B cell (primary cell): ENCODE results near the gene STX2.

Experiments
- EZH2 ChIP-seq: IDR thresholded peaks from 2 replicates; pipeline ENCODE4 v1.6.1; 2012; ENCODE audit warnings: borderline replicate concordance, low read depth, mild to moderate bottlenecking, moderate library complexity, low read length; ENCODE audit not compliant: insufficient read depth, poor library complexity, severe bottlenecking
- TF ChIP-seq, protein P1 (sequence below): fragments of 200-600 bp; IDR thresholded peaks from one replicate; pipeline ENCODE4 v1.8.0; 2022; ENCODE audit warnings: antibody characterized with exemption, mild to moderate bottlenecking

DNA sequence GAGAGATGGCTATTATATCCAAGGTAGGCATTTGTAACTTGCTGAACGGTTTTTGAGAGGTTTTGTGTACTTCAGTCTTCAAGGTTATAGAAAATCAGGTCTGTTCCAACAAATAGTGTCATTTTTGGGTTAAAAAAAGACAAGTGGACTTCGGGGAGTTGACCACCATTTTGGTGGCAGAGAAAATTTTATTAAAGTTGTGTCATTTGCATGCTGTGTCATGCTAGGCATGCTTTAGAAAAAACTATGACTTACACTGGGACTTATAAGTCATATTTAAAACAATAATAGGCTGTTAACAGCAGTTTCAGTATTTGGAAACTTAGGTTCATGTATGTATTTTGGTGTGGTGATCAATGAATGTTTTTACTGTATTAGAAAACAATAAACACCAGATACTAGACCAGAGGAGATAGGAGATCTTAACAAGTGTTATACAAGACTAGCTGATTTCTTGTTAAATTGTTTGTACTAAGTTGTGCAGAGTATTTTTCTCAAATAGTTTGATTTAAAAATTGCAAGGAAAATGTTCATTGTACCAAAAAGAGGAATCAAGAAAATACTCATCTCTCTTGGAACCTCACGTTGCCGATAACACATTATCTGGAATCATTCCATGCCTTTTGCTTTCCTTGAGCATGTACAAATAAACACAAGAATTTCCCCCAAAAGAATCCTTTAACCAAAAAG, 34.2 kb upstream of the STX2 start:
- TF ChIP-seq, protein P1, sequence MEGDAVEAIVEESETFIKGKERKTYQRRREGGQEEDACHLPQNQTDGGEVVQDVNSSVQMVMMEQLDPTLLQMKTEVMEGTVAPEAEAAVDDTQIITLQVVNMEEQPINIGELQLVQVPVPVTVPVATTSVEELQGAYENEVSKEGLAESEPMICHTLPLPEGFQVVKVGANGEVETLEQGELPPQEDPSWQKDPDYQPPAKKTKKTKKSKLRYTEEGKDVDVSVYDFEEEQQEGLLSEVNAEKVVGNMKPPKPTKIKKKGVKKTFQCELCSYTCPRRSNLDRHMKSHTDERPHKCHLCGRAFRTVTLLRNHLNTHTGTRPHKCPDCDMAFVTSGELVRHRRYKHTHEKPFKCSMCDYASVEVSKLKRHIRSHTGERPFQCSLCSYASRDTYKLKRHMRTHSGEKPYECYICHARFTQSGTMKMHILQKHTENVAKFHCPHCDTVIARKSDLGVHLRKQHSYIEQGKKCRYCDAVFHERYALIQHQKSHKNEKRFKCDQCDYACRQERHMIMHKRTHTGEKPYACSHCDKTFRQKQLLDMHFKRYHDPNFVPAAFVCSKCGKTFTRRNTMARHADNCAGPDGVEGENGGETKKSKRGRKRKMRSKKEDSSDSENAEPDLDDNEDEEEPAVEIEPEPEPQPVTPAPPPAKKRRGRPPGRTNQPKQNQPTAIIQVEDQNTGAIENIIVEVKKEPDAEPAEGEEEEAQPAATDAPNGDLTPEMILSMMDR: no peak
- no peak for TF ChIP-seq EZH2
